ENCODE results near the gene INPP5A. TPM values are rescaled to one million over a fixed set of nuclear protein-coding genes. Genes with fewer than 3 reads are reported as not detected.

The INPP5A gene
- total RNA-seq, 6 experiments from 2014 or later = 58.9 to 64.6 (median 63.8) TPM

- Mint-ChIP-seq H3K9me3 (peaks cover 9% of the 10 kb centered on the region), H3K27me3 (ENCODE audit: insufficient read depth) (peaks cover 1% of the 10 kb centered on the region), H3K4me1 (ENCODE audit: low read depth) (peaks cover 4% of the 10 kb centered on the region; the same call in 1 of the 2 replicates), H3K4me3 (no peak overlapping the region), H3K36me3 (ENCODE audit: low read depth) (peaks cover 34% of the 10 kb centered on the region), H3K27ac (peak overlapping the region; percentile 51; the same call in 1 of the 2 replicates)
- DNase-seq = no peak
- no peak for TF ChIP-seq CTCF (IDR thresholded peaks at IDR 0.05)
These were observed 162.0 kb downstream of the INPP5A start for GRCh38 chr10:132699411-132700155.

- H3K27ac Mint-ChIP-seq = peak overlapping the region; percentile 51; the same call in 1 of the 2 replicates
- DNase-seq = no peak
- no peak for TF ChIP-seq CTCF (IDR thresholded peaks at IDR 0.05)
- H3K9me3 Mint-ChIP-seq = peaks cover 4% of the 10 kb centered on the region
- H3K4me1 Mint-ChIP-seq (ENCODE audit: low read depth) = peaks cover 4% of the 10 kb centered on the region; the same call in 1 of the 2 replicates
- H3K4me3 Mint-ChIP-seq = no peak overlapping the region; the same call in 1 of the 2 replicates
- H3K27me3 Mint-ChIP-seq (ENCODE audit: insufficient read depth) = peaks cover 1% of the 10 kb centered on the region
- H3K36me3 Mint-ChIP-seq (ENCODE audit: low read depth) = peaks cover 29% of the 10 kb centered on the region
These were observed 162.8 kb downstream of the INPP5A start for GRCh38 chr10:132700156-132701098.

GRCh38 chr10:132701099-132701845 is 163.7 kb downstream of the INPP5A start:
- Mint-ChIP-seq H3K4me1 (ENCODE audit: low read depth) (peaks cover 4% of the 10 kb centered on the region; the same call in 1 of the 2 replicates), H3K36me3 (ENCODE audit: low read depth) (peaks cover 30% of the 10 kb centered on the region), H3K27ac (no peak overlapping the region), H3K4me3 (no peak overlapping the region; the same call in 1 of the 2 replicates), H3K9me3 (peaks cover 11% of the 10 kb centered on the region), H3K27me3 (ENCODE audit: insufficient read depth) (peaks cover 3% of the 10 kb centered on the region)
- no peak for DNase-seq
- TF ChIP-seq CTCF (IDR thresholded peaks at IDR 0.05) = no peak

- H3K4me1 Mint-ChIP-seq (ENCODE audit: low read depth) = peaks cover 4% of the 10 kb centered on the region; the same call in 1 of the 2 replicates
These were observed 164.2 kb downstream of the INPP5A start for GRCh38 chr10:132701846-132702190.

More at GRCh38 chr10:132701846-132702190, 164.2 kb downstream of the INPP5A start:
- H3K27me3 Mint-ChIP-seq (ENCODE audit: insufficient read depth) = peaks cover 2% of the 10 kb centered on the region
- H3K4me3 Mint-ChIP-seq = no peak overlapping the region
- H3K27ac Mint-ChIP-seq = no peak overlapping the region
- no peak for TF ChIP-seq CTCF (IDR thresholded peaks at IDR 0.05)
- H3K36me3 Mint-ChIP-seq (ENCODE audit: low read depth) = peaks cover 33% of the 10 kb centered on the region
- H3K9me3 Mint-ChIP-seq = peaks cover 14% of the 10 kb centered on the region
- no peak for DNase-seq
